AG09319 (cell line): ENCODE measurements around the gene ABCA12.
"Not testable (repeated sequence)": the region's sequence is repeated elsewhere in the genome, so short reads cannot be mapped to it uniquely, and the experiment has no call there.

ENCODE experiments used
- DNase-seq: peaks from one replicate; pipeline ENCODE4 v3.0.0-alpha.2; 2010; ENCODE audit warnings: low read depth; ENCODE audit errors: extremely low read depth
- CTCF ChIP-seq: IDR thresholded peaks from 2 replicates; pipeline ENCODE4 v1.5.1; 2011; ENCODE audit warnings: low read depth, mild to moderate bottlenecking, inconsistent platforms, low read length, moderate library complexity

The ABCA12 gene

GRCh38 chr2:215138479-215138878 is at the start of gene ABCA12:
ABCA12 (minus strand) TSS chr2:215138626; CDS start chr2:215138208, 418 bp downstream.
- DNase-seq, result no peak
- TF ChIP-seq CTCF, result no peak

DNA sequence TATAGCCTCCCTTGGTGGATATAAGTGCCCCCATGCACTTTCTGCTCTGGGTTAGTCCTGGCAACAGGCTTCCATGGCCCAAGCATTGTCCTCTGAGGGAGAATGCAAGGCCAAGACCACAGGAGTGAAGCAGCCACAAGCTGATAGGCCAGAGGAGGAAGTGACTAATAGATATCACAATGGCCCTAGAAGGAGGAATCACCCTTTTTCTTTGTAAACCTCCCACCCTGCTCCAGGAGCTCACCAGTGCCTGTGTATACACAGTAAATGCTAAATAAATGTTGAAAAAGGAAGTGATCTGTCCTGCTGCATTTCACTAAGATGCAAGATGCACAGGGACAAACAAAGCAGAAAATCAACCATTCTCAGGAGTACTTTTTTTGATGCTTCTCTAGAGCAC is 49.7 kb upstream of the ABCA12 start:
- TF ChIP-seq CTCF, result no peak
- DNase-seq, result no peak

DNA sequence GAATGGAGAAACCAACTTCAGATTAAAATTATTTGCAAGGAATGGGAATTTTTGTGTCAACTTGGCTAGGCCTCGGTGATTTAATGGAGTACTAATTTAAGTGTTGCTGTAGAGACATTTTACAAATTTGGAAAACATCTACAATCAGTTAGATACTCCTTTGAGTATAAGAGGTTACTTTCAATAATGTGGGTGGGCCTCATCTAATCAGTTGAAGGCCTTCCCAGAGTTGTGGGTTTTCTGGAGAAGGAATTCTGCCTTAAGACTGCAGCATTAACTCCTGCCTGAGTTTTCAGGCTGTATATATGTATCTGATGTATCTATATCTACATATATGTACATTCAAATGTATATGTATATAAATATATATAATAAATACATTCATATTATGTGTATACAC is 47.6 kb upstream of the ABCA12 start:
- DNase-seq, result no peak
- no peak for TF ChIP-seq CTCF

- TF ChIP-seq CTCF, result no peak
- no peak for DNase-seq
Observed at GRCh38 chr2:215178121-215178520, 39.7 kb upstream of the ABCA12 start.

GRCh38 chr2:215171796-215172195 is 33.4 kb upstream of the ABCA12 start:
- DNase-seq, result no peak
- TF ChIP-seq CTCF, result no peak

GRCh38 chr2:215171151-215171550 is 32.7 kb upstream of the ABCA12 start:
- no peak for DNase-seq
- no peak for TF ChIP-seq CTCF

DNA sequence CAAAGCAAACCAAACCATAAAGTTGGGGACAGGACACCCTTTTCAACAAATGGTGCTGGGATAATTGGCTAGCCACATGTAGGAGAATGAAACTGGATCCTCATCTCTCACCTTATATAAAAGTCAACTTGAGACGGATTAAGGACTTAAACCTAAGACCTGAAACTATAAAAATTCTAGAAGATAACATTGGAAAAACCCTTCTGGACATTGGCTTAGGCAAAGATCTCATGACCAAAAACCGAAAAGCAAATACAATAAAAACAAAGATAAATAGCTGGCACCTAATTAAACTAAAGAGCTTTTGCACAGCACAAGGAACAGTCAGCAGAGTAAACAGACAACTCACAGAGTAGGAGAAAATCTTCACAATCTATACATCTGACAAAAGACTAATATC is 28.1 kb upstream of the ABCA12 start:
- not testable (repeated sequence) for DNase-seq

- DNase-seq, result not testable (repeated sequence)
Observed at GRCh38 chr2:215163319-215163718, 24.9 kb upstream of the ABCA12 start.
